Loucy (cell line): ENCODE results near the gene CENPO.

Experiments
- H2AFZ ChIP-seq: fragments of 200-600 bp; sonication (generic); 2 replicates; pipeline ENCODE4 v1.6.0; 2016; ENCODE audit warnings: antibody characterized with exemption, mild to moderate bottlenecking, low read length, moderate library complexity
- H3F3A ChIP-seq: fragments of 200-600 bp; 2 replicates; pipeline ENCODE4 v1.6.0; 2016; ENCODE audit warnings: antibody characterized with exemption, low read depth, mild to moderate bottlenecking
- H3K27me3 ChIP-seq: fragments of 200-600 bp; sonication (generic); 2 replicates; pipeline ENCODE4 v1.6.1; 2014; ENCODE audit warnings: low read length, mild to moderate bottlenecking; ENCODE audit not compliant: insufficient read depth, poor library complexity, severe bottlenecking
- H3K36me3 ChIP-seq: fragments of 200-600 bp; sonication (generic); 2 replicates; pipeline ENCODE4 v1.6.1; 2016; ENCODE audit warnings: low read length; ENCODE audit not compliant: insufficient read depth
- H3K4me1 ChIP-seq: fragments of 200-600 bp; sonication (generic); 2 replicates; pipeline ENCODE4 v1.5.1; 2014; ENCODE audit warnings: low read length, mild to moderate bottlenecking; ENCODE audit not compliant: insufficient read depth, poor library complexity, severe bottlenecking
- H3K4me2 ChIP-seq: fragments of 200-600 bp; sonication (generic); 2 replicates; pipeline ENCODE4 v1.6.0; 2014; ENCODE audit warnings: antibody characterized with exemption, low read length, low read depth, mild to moderate bottlenecking; ENCODE audit not compliant: poor library complexity, severe bottlenecking
- H3K4me3 ChIP-seq: fragments of 200-600 bp; sonication (generic); 2 replicates; pipeline ENCODE4 v1.5.1; 2014; ENCODE audit warnings: low read length, mild to moderate bottlenecking, mixed read lengths; ENCODE audit not compliant: poor library complexity, severe bottlenecking
- H3K79me2 ChIP-seq: fragments of 200-600 bp; sonication (generic); 2 replicates; pipeline ENCODE4 v1.6.1; 2014; ENCODE audit warnings: low read length; ENCODE audit not compliant: insufficient read depth
- H3K9ac ChIP-seq: fragments of 200-600 bp; sonication (generic); 2 replicates; pipeline ENCODE4 v1.6.0; 2014; ENCODE audit warnings: mild to moderate bottlenecking, low read depth, low read length, moderate library complexity; ENCODE audit not compliant: poor library complexity, severe bottlenecking
- H3K9me2 ChIP-seq: fragments of 200-600 bp; sonication (generic); replicated peaks from 2 replicates; pipeline ENCODE4 v1.6.1; 2016; ENCODE audit warnings: low read depth, low read length, mixed read lengths
- H3K9me3 ChIP-seq: fragments of 200-600 bp; sonication (generic); 2 replicates; pipeline ENCODE4 v1.6.1; 2014; ENCODE audit warnings: mild to moderate bottlenecking, antibody characterized with exemption, low read length, low read depth; ENCODE audit not compliant: insufficient read depth
- H4K20me1 ChIP-seq: fragments of 200-600 bp; sonication (generic); 2 replicates; pipeline ENCODE4 v1.6.0; 2014; ENCODE audit warnings: antibody characterized with exemption, low read length, mild to moderate bottlenecking; ENCODE audit not compliant: insufficient read depth, poor library complexity, severe bottlenecking
- CTCF ChIP-seq: fragments of 200-600 bp; sonication (generic); conservative IDR thresholded peaks from 2 replicates; pipeline ENCODE4 v1.5.1; 2014; ENCODE audit warnings: mild to moderate bottlenecking, antibody characterized with exemption, low read length
- EZH2phosphoT487 ChIP-seq: fragments of 200-600 bp; IDR thresholded peaks from 2 replicates; pipeline ENCODE4 v1.6.1; 2018; ENCODE audit warnings: antibody characterized with exemption, mild to moderate bottlenecking, moderate library complexity, borderline replicate concordance

The CENPO gene

GRCh38 chr2:24852026-24852425, 58.8 kb downstream of the CENPO start:
- no peaks in the 10 kb centered on the region for H3K9me2 ChIP-seq
- no peak overlapping the region for H3K4me2 ChIP-seq
- H4K20me1 ChIP-seq = no peaks in the 10 kb centered on the region
- no peak overlapping the region for H3K9ac ChIP-seq
- H3K9me3 ChIP-seq = no peaks in the 10 kb centered on the region
- no peaks in the 10 kb centered on the region for H3K4me1 ChIP-seq
- H3K79me2 ChIP-seq = no peaks in the 10 kb centered on the region; the same call in 1 of the 2 replicates
- no peak for TF ChIP-seq CTCF
- TF ChIP-seq EZH2phosphoT487 = no peak
- peaks cover 19% of the 10 kb centered on the region; the same call in 1 of the 2 replicates for H3K36me3 ChIP-seq
- H3K4me3 ChIP-seq = no peak overlapping the region
- no peak overlapping the region for H2AFZ ChIP-seq
- no peaks in the 10 kb centered on the region for H3K27me3 ChIP-seq
- no peaks in the 10 kb centered on the region for H3F3A ChIP-seq

GRCh38 chr2:24852431-24853020, 59.3 kb downstream of the CENPO start:
- no peaks in the 10 kb centered on the region for H4K20me1 ChIP-seq
- H3K27me3 ChIP-seq = no peaks in the 10 kb centered on the region
- H3K9me3 ChIP-seq = no peaks in the 10 kb centered on the region
- no peaks in the 10 kb centered on the region for H3F3A ChIP-seq
- peaks cover 3% of the 10 kb centered on the region for H3K79me2 ChIP-seq
- H3K4me2 ChIP-seq = no peak overlapping the region
- no peak overlapping the region for H3K9ac ChIP-seq
- H2AFZ ChIP-seq = no peak overlapping the region
- H3K4me1 ChIP-seq = no peaks in the 10 kb centered on the region
- TF ChIP-seq EZH2phosphoT487 = no peak
- no peak for TF ChIP-seq CTCF
- H3K9me2 ChIP-seq = no peaks in the 10 kb centered on the region
- peaks cover 15% of the 10 kb centered on the region; the same call in 1 of the 2 replicates for H3K36me3 ChIP-seq
- no peak overlapping the region for H3K4me3 ChIP-seq

- no peak overlapping the region for H3K4me3 ChIP-seq
- no peaks in the 10 kb centered on the region for H3K4me1 ChIP-seq
- H3F3A ChIP-seq = no peaks in the 10 kb centered on the region
- H3K9ac ChIP-seq = no peak overlapping the region
- H3K36me3 ChIP-seq = peaks cover 15% of the 10 kb centered on the region; the same call in 1 of the 2 replicates
- peaks cover 6% of the 10 kb centered on the region for H3K79me2 ChIP-seq
- no peaks in the 10 kb centered on the region for H3K27me3 ChIP-seq
- TF ChIP-seq EZH2phosphoT487 (no peak), CTCF (no peak)
- H3K9me2 ChIP-seq = no peaks in the 10 kb centered on the region
- H2AFZ ChIP-seq = no peak overlapping the region
- H3K9me3 ChIP-seq = no peaks in the 10 kb centered on the region
- no peaks in the 10 kb centered on the region for H4K20me1 ChIP-seq
- no peak overlapping the region for H3K4me2 ChIP-seq
Measured at GRCh38 chr2:24853046-24853445, 59.8 kb downstream of the CENPO start.
